Cardiac septum (tissue), 1 donor: ENCODE measurements around the gene SPTBN4. TPM values are rescaled to one million over a fixed set of nuclear protein-coding genes. Genes with fewer than 3 reads are reported as not detected.
"Not testable (repeated sequence)": the region's sequence is repeated elsewhere in the genome, so short reads cannot be mapped to it uniquely, and the experiment has no call there.

Experiments
- DNase-seq: peaks from one replicate; pipeline ENCODE4 v3.0.0-alpha.2; 2020; ENCODE audit warnings: low spot score
- intact Hi-C: fragments of 100-400 bp; cut with DNase I; formaldehyde crosslinking; loops from one replicate; pipeline ENCODE4 v1.14.0; 2022
- total RNA-seq: library from RNA; stranded (reverse); fragmentation: NEBNext Ultra II Directional; extraction: Animal tissue kit (Norgen Biotek cat#: 25700); gene quantifications from one replicate; pipeline ENCODE4 v1.2.1, GENCODE V29; 2021
- donor health status: DM: no; HTN: no; CAD: no.

Gene SPTBN4
- total RNA-seq, 1 donor from 2014 or later, result 5.1 TPM

GRCh38 chr19:40433391-40434216 lies 33.2 kb upstream of the SPTBN4 start:
- DNase-seq, result peak; percentile 93
- intact Hi-C loops, result no loop called here

- no peak for DNase-seq
- intact Hi-C loops, result no loop called here
Observed at GRCh38 chr19:40438284-40438683, 28.5 kb upstream of the SPTBN4 start.

GRCh38 chr19:40441719-40442253 lies 25.0 kb upstream of the SPTBN4 start:
- intact Hi-C loops, result loop anchor here (5.0 to 10.0 kb wide), 3 partner anchors 99 to 273 kb away; partner anchors contain the start of genes COQ8B, ITPKC and LTBP4
- no peak for DNase-seq

GRCh38 chr19:40442328-40443130 lies 24.3 kb upstream of the SPTBN4 start:
- intact Hi-C loops, result loop anchor here (1.0 to 10.0 kb wide), 5 partner anchors 17 to 272 kb away; partner anchors contain the start of genes COQ8B, ITPKC, LTBP4 and SERTAD1
- DNase-seq, result no peak

GRCh38 chr19:40443131-40443999 lies 23.4 kb upstream of the SPTBN4 start:
- DNase-seq, result peak; percentile 99
- intact Hi-C loops, result loop anchor here (1.0 to 10.0 kb wide), 5 partner anchors 18 to 271 kb away; partner anchors contain the start of genes COQ8B, ITPKC, LTBP4 and SERTAD1

GRCh38 chr19:40444000-40444824 lies 22.6 kb upstream of the SPTBN4 start, which contains the start of gene SERTAD3:
SERTAD3 (minus strand) TSS chr19:40444335; CDS start chr19:40442080, 2,255 bp downstream.
- intact Hi-C loops, result loop anchor here (1.0 to 10.0 kb wide), 5 partner anchors 19 to 271 kb away; partner anchors contain the start of genes COQ8B, ITPKC, LTBP4 and SERTAD1
- DNase-seq, result peak; percentile 98

GRCh38 chr19:40444825-40445312 lies 21.9 kb upstream of the SPTBN4 start:
- intact Hi-C loops, result loop anchor here (5.0 to 10.0 kb wide), 3 partner anchors 103 to 270 kb away; partner anchors contain the start of genes COQ8B, ITPKC and LTBP4
- DNase-seq, result no peak

- no peak for DNase-seq
- intact Hi-C loops, result loop anchor here (10.0 kb wide), 1 partner anchor 269 kb away; the partner anchor contains the start of genes COQ8B and ITPKC
Observed at GRCh38 chr19:40445780-40446262, 21.0 kb upstream of the SPTBN4 start.

- no peak for DNase-seq
- intact Hi-C loops, result loop anchor here (10.0 kb wide), 1 partner anchor 268 kb away; the partner anchor contains the start of genes COQ8B and ITPKC
Observed at GRCh38 chr19:40446263-40446784, 20.5 kb upstream of the SPTBN4 start.

GRCh38 chr19:40449506-40449905 lies 17.3 kb upstream of the SPTBN4 start:
- DNase-seq, result no peak
- intact Hi-C loops, result loop anchor here (10.0 kb wide), 1 partner anchor 265 kb away; the partner anchor contains the start of genes COQ8B and ITPKC

- intact Hi-C loops, result no loop called here
- DNase-seq, result no peak
Observed at GRCh38 chr19:40450664-40451063, 16.1 kb upstream of the SPTBN4 start.

GRCh38 chr19:40452016-40452415 lies 14.8 kb upstream of the SPTBN4 start:
- no peak for DNase-seq
- intact Hi-C loops, result no loop called here

GRCh38 chr19:40453151-40453735 lies 13.6 kb upstream of the SPTBN4 start:
- intact Hi-C loops, result no loop called here
- DNase-seq, result no peak

- intact Hi-C loops, DNase-seq: not testable (repeated sequence)
Observed at GRCh38 chr19:40453943-40454342, 12.9 kb upstream of the SPTBN4 start.

GRCh38 chr19:40457048-40457447 lies 9.8 kb upstream of the SPTBN4 start:
- intact Hi-C loops, result no loop called here
- no peak for DNase-seq

GRCh38 chr19:40457953-40458596 lies 8.7 kb upstream of the SPTBN4 start:
- no peak for DNase-seq
- intact Hi-C loops, result no loop called here
